ENCODE measurements around the gene PARD3B. TPM values are rescaled to one million over a fixed set of nuclear protein-coding genes. Genes with fewer than 3 reads are reported as not detected.

The PARD3B gene
- total and polyA plus RNA-seq, 2 of the 13 experiments (the other 11 are each of a cell fraction or from before 2014, with no cell fraction given) = 0.71 to 2.3 TPM

DNA sequence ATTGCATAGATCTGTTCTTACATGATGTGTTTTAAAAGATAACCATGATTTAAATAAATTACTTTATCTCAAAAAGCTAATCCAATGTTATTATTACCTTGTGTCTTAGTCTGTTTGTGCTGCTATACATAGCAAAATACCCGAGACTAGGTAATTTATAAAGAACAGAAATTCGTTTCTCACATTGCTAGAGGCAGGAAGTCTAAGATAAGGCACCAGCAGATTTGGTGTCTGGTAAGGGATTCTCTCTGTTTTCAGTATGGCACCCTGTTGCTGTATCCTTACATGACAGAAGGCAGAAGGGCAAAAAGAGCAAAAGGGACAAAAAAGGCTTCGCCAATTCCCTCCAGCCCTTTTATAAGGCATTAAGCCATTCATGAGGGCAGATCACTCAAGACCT, 533.9 kb downstream of the PARD3B start:
- 36% methylated on average over 3 of the region's 3 CpGs for WGBS (ENCODE audit: low lambda C conversion rate)
- TF ChIP-seq ZNF775 (CRISPR knock-in tag; IDR thresholded peaks at IDR 0.05; ENCODE audit: borderline replicate concordance) = no peak
- no peak for TF ChIP-seq GPN1 (CRISPR knock-in tag; IDR thresholded peaks at IDR 0.05; ENCODE audit: borderline replicate concordance)
- TF ChIP-seq ZMYM4 (CRISPR knock-in tag; IDR thresholded peaks at IDR 0.05) = no peak
- no peak for TF ChIP-seq AKAP8 (CRISPR knock-in tag; IDR thresholded peaks at IDR 0.05)
- no peak for TF ChIP-seq ZNF747 (CRISPR knock-in tag; IDR thresholded peaks at IDR 0.05; ENCODE audit: borderline replicate concordance)
- TF ChIP-seq RNF2 (conservative IDR thresholded peaks at IDR 0.05; ENCODE audit: low read depth) = no peak
- TF ChIP-seq, protein P1, sequence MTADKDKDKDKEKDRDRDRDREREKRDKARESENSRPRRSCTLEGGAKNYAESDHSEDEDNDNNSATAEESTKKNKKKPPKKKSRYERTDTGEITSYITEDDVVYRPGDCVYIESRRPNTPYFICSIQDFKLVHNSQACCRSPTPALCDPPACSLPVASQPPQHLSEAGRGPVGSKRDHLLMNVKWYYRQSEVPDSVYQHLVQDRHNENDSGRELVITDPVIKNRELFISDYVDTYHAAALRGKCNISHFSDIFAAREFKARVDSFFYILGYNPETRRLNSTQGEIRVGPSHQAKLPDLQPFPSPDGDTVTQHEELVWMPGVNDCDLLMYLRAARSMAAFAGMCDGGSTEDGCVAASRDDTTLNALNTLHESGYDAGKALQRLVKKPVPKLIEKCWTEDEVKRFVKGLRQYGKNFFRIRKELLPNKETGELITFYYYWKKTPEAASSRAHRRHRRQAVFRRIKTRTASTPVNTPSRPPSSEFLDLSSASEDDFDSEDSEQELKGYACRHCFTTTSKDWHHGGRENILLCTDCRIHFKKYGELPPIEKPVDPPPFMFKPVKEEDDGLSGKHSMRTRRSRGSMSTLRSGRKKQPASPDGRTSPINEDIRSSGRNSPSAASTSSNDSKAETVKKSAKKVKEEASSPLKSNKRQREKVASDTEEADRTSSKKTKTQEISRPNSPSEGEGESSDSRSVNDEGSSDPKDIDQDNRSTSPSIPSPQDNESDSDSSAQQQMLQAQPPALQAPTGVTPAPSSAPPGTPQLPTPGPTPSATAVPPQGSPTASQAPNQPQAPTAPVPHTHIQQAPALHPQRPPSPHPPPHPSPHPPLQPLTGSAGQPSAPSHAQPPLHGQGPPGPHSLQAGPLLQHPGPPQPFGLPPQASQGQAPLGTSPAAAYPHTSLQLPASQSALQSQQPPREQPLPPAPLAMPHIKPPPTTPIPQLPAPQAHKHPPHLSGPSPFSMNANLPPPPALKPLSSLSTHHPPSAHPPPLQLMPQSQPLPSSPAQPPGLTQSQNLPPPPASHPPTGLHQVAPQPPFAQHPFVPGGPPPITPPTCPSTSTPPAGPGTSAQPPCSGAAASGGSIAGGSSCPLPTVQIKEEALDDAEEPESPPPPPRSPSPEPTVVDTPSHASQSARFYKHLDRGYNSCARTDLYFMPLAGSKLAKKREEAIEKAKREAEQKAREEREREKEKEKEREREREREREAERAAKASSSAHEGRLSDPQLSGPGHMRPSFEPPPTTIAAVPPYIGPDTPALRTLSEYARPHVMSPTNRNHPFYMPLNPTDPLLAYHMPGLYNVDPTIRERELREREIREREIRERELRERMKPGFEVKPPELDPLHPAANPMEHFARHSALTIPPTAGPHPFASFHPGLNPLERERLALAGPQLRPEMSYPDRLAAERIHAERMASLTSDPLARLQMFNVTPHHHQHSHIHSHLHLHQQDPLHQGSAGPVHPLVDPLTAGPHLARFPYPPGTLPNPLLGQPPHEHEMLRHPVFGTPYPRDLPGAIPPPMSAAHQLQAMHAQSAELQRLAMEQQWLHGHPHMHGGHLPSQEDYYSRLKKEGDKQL (CRISPR knock-in tag; IDR thresholded peaks at IDR 0.05; ENCODE audit: low read depth) = no peak
- no peak for TF ChIP-seq SRSF1 (optimal IDR thresholded peaks at IDR 0.05; ENCODE audit: low read depth, low read length)
- TF ChIP-seq KLF9 (CRISPR knock-in tag; IDR thresholded peaks at IDR 0.05; ENCODE audit: low read depth) = no peak
- no peak for TF ChIP-seq JDP2 (CRISPR knock-in tag; IDR thresholded peaks at IDR 0.05; ENCODE audit: borderline replicate concordance)
- TF ChIP-seq, protein P2, sequence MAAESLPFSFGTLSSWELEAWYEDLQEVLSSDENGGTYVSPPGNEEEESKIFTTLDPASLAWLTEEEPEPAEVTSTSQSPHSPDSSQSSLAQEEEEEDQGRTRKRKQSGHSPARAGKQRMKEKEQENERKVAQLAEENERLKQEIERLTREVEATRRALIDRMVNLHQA (CRISPR knock-in tag; IDR thresholded peaks at IDR 0.05) = no peak
- FAIRE-seq = no peak
- no peaks in the 10 kb centered on the region for H3K27me3 ChIP-seq (ENCODE audit: control insufficient read depth in 1 of 2, insufficient read depth in 2 of 2, low read length in 2 of 2)
- POLR2A ChIA-PET = no interaction called here
- H2AFZ ChIP-seq (ENCODE audit: low read length) = no peak overlapping the region
- intact Hi-C loops (cut with micrococcal nuclease; ENCODE audit: unreplicated experiment) (no loop called here), in situ Hi-C loops (cut with HindIII; ENCODE audit: extremely low pct_ligation_motif_present, low pct_unique_long_range_greater_than_20kb) (no loop called here)
- H3K27ac ChIP-seq (ENCODE audit: extremely low read length, insufficient read depth, low read length) = no peak overlapping the region
- no peaks in the 10 kb centered on the region for H3K36me3 ChIP-seq (replicated peaks in 1 of 2; ENCODE audit: control insufficient read depth in 1 of 2, insufficient read depth in 2 of 2, low read length in 2 of 2)
- CTCF ChIA-PET (ENCODE audit: low intra/inter-chr PET ratio, low total read pairs) = no interaction called here
- H3K4me1 ChIP-seq (ENCODE audit: insufficient read depth, low read length) = no peaks in the 10 kb centered on the region
- H3K79me2 ChIP-seq (ENCODE audit: insufficient read depth, low read length) = no peaks in the 10 kb centered on the region
- no peaks in the 10 kb centered on the region for H4K20me1 ChIP-seq (ENCODE audit: insufficient read depth, low read length)
- H3K4me3 ChIP-seq (replicated peaks in 1 of 3; ENCODE audit: insufficient read depth in 1 of 3, low read depth in 2 of 3, low read length in 3 of 3) = no peak overlapping the region
- no peaks in the 10 kb centered on the region for H3K9me3 ChIP-seq (ENCODE audit: low read length)
- no peak overlapping the region for H3K9ac ChIP-seq (ENCODE audit: insufficient read depth, low read depth, low read length)
- no TSS peak for BruUV-seq (replicated peaks)
- ATAC-seq = no peak
- no peak for DNase-seq (ENCODE audit: low spot score)
- no peak overlapping the region for H3K4me2 ChIP-seq (ENCODE audit: low read depth, low read length)

Measured in HepG2 (cell line).